HL-60 (cell line): Measurements from ENCODE around the gene RPL13.

ENCODE experiments used
- CTCF ChIP-seq: IDR thresholded peaks from one replicate; pipeline ENCODE4 v1.5.1; 2011; ENCODE audit warnings: low read length, control low read depth, inconsistent platforms; ENCODE audit not compliant: insufficient read depth
- GABPA ChIP-seq: IDR thresholded peaks from 2 replicates; pipeline ENCODE4 v1.6.1; 2012; ENCODE audit warnings: low read depth
- POLR2AphosphoS5 ChIP-seq: IDR thresholded peaks from 2 replicates; pipeline ENCODE4 v1.6.1; 2012; ENCODE audit warnings: low read depth
- REST ChIP-seq: IDR thresholded peaks from 2 replicates; pipeline ENCODE4 v1.6.1; 2012; ENCODE audit warnings: low read depth; ENCODE audit not compliant: insufficient replicate concordance
- SPI1 ChIP-seq: IDR thresholded peaks from 2 replicates; pipeline ENCODE4 v1.6.1; 2012; ENCODE audit warnings: low read depth, mild to moderate bottlenecking, borderline replicate concordance

GRCh38 chr16:89613231-89613953 is 52.9 kb downstream of the RPL13 start, which contains the start of gene DPEP1:
- TF ChIP-seq CTCF (no peak), GABPA (no peak), REST (no peak), POLR2AphosphoS5 (no peak), SPI1 (peak; percentile 4; the same call in 1 of the 2 replicates)
